GM12878 (cell line): ENCODE measurements around the gene BICC1.

Experiments
- E2F4 ChIP-seq: IDR thresholded peaks from 2 replicates; pipeline ENCODE4 v1.6.1; 2012; ENCODE audit warnings: low read depth, low read length, improper control_type of control experiment
- EP300 ChIP-seq, 2 experiments: fragments of 150-350 bp in 1 of 2; IDR thresholded peaks; 2 replicates each; pipeline ENCODE4 v1.6.1; 2011 to 2012; ENCODE audit warnings: low read depth in 2 of 2, low read length in 2 of 2, borderline replicate concordance in 1 of 2, improper control_type of control experiment in 1 of 2, inconsistent platforms in 1 of 2; ENCODE audit not compliant: control insufficient read depth in 1 of 2
- JUND ChIP-seq: IDR thresholded peaks from 2 replicates; pipeline ENCODE4 v1.6.1; 2012; ENCODE audit warnings: low read depth, mild to moderate bottlenecking, low read length, improper control_type of control experiment, moderate library complexity
- POLR2A ChIP-seq: IDR thresholded peaks from 2 replicates; pipeline ENCODE4 v1.6.1; 2011; ENCODE audit warnings: low read depth, mild to moderate bottlenecking, low read length
- REST ChIP-seq: IDR thresholded peaks from 2 replicates; pipeline ENCODE4 v1.6.1; 2012; ENCODE audit warnings: mild to moderate bottlenecking, low read depth, low read length
- TARDBP ChIP-seq: IDR thresholded peaks from 2 replicates; pipeline ENCODE4 v1.6.1; 2016; ENCODE audit warnings: borderline replicate concordance
- TCF12 ChIP-seq: IDR thresholded peaks from 2 replicates; pipeline ENCODE4 v1.6.1; 2011; ENCODE audit warnings: low read depth, mild to moderate bottlenecking, low read length
- ZBTB40 ChIP-seq: fragments of 450-650 bp; IDR thresholded peaks from 2 replicates; pipeline ENCODE4 v1.6.1; 2016; ENCODE audit warnings: mild to moderate bottlenecking, moderate library complexity, borderline replicate concordance
- ZNF384 ChIP-seq: IDR thresholded peaks from 2 replicates; pipeline ENCODE4 v1.6.1; 2012; ENCODE audit warnings: low read depth, mild to moderate bottlenecking, low read length, improper control_type of control experiment, borderline replicate concordance
- TF ChIP-seq, protein P1 (sequence below): IDR thresholded peaks from 2 replicates; pipeline ENCODE4 v1.6.1; 2012; ENCODE audit warnings: low read depth, low read length, improper control_type of control experiment
- TF ChIP-seq, protein P2 (sequence below), 3 experiments: IDR thresholded peaks in 2 of 3; conservative IDR thresholded peaks in 1 of 3; 2 replicates each; pipeline ENCODE4 v1.5.1; 2011; ENCODE audit warnings: low read depth in 3 of 3, low read length in 3 of 3, mild to moderate bottlenecking in 3 of 3, control low read depth in 2 of 3, moderate library complexity in 2 of 3, inconsistent platforms in 1 of 3, mixed read lengths in 1 of 3; ENCODE audit not compliant: control insufficient read depth in 2 of 3, insufficient read depth in 1 of 3; ENCODE audit errors: extremely low read depth in 1 of 3

GRCh38 chr10:58810751-58811150 lies 298.1 kb downstream of the BICC1 start:
- TF ChIP-seq ZNF384 (no peak), TARDBP (no peak), ZBTB40 (no peak), JUND (no peak), TCF12 (no peak), E2F4 (no peak), EP300 (IDR thresholded peaks at IDR 0.05; ENCODE audit: borderline replicate concordance in 1 of 2, control insufficient read depth in 1 of 2, low read depth in 2 of 2, low read length in 2 of 2) (no peak), REST (no peak), POLR2A (no peak)
- TF ChIP-seq, protein P1, sequence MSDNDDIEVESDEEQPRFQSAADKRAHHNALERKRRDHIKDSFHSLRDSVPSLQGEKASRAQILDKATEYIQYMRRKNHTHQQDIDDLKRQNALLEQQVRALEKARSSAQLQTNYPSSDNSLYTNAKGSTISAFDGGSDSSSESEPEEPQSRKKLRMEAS, result no peak
- TF ChIP-seq, protein P2, sequence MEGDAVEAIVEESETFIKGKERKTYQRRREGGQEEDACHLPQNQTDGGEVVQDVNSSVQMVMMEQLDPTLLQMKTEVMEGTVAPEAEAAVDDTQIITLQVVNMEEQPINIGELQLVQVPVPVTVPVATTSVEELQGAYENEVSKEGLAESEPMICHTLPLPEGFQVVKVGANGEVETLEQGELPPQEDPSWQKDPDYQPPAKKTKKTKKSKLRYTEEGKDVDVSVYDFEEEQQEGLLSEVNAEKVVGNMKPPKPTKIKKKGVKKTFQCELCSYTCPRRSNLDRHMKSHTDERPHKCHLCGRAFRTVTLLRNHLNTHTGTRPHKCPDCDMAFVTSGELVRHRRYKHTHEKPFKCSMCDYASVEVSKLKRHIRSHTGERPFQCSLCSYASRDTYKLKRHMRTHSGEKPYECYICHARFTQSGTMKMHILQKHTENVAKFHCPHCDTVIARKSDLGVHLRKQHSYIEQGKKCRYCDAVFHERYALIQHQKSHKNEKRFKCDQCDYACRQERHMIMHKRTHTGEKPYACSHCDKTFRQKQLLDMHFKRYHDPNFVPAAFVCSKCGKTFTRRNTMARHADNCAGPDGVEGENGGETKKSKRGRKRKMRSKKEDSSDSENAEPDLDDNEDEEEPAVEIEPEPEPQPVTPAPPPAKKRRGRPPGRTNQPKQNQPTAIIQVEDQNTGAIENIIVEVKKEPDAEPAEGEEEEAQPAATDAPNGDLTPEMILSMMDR (IDR thresholded peaks at IDR 0.05 in 2 of 3, conservative IDR thresholded peaks at IDR 0.05 in 1 of 3; ENCODE audit: control insufficient read depth in 2 of 3, extremely low read depth in 1 of 3, insufficient read depth in 1 of 3, low read depth in 3 of 3, low read length in 3 of 3), result no peak
